GM18870 (cell line): Measurements from ENCODE around the gene CORT.
A peak's percentile ranks its signal among the peaks of the same experiment; 100 is the strongest.
"Not testable (repeated sequence)": the region's sequence is repeated elsewhere in the genome, so short reads cannot be mapped to it uniquely, and the experiment has no call there.

Experiments
- ATAC-seq: cut with Tn5 transposase; IDR thresholded peaks from one replicate; pipeline ENCODE4 v1.9.1; 2021; ENCODE audit warnings: moderate library complexity; ENCODE audit not compliant: unreplicated experiment

CORT gene

GRCh38 chr1:10449751-10450150, at the start of gene CORT:
CORT (plus strand) TSS chr1:10450031; CDS start chr1:10450224, 193 bp downstream.
- no peak for ATAC-seq

- no peak for ATAC-seq
Observed at GRCh38 chr1:10401281-10401680, 48.5 kb upstream of the CORT start.

- ATAC-seq = no peak
Observed at GRCh38 chr1:10402729-10403274, 47.0 kb upstream of the CORT start.

- ATAC-seq = no peak
Observed at GRCh38 chr1:10407201-10407600, 42.6 kb upstream of the CORT start.

GRCh38 chr1:10415211-10415930, 34.5 kb upstream of the CORT start:
- no peak for ATAC-seq

GRCh38 chr1:10415967-10416366, 33.9 kb upstream of the CORT start:
- not testable (repeated sequence) for ATAC-seq

- ATAC-seq = not testable (repeated sequence)
Observed at GRCh38 chr1:10418741-10419140, 31.1 kb upstream of the CORT start.

- ATAC-seq = no peak
Observed at GRCh38 chr1:10419351-10419750, 30.5 kb upstream of the CORT start.

- no peak for ATAC-seq
Observed at GRCh38 chr1:10421637-10422036, 28.2 kb upstream of the CORT start.

GRCh38 chr1:10424034-10424433, 25.8 kb upstream of the CORT start:
- ATAC-seq = no peak

GRCh38 chr1:10424651-10425050, 25.2 kb upstream of the CORT start:
- ATAC-seq = no peak

- ATAC-seq = not testable (repeated sequence)
Observed at GRCh38 chr1:10425826-10426534, 23.9 kb upstream of the CORT start.

GRCh38 chr1:10426535-10426848, 23.3 kb upstream of the CORT start:
- not testable (repeated sequence) for ATAC-seq

GRCh38 chr1:10428984-10429383, 20.8 kb upstream of the CORT start:
- ATAC-seq = no peak

- peak; percentile 28 for ATAC-seq
Observed at GRCh38 chr1:10429868-10430215, 20.0 kb upstream of the CORT start.

GRCh38 chr1:10430216-10431069, 19.4 kb upstream of the CORT start, which contains the start of gene CENPS:
CENPS (plus strand) TSS chr1:10430433; CDS start chr1:10430518, 85 bp downstream.
- ATAC-seq = peak; percentile 49

GRCh38 chr1:10431070-10431730, 18.6 kb upstream of the CORT start:
- no peak for ATAC-seq

GRCh38 chr1:10432910-10433700, 16.7 kb upstream of the CORT start:
- no peak for ATAC-seq

- no peak for ATAC-seq
Observed at GRCh38 chr1:10433790-10434189, 16.0 kb upstream of the CORT start.

GRCh38 chr1:10434590-10434989, 15.2 kb upstream of the CORT start:
- no peak for ATAC-seq
